HG02870 (cell line): ENCODE data around the gene GPC3.

Experiments used
- ATAC-seq: cut with Tn5 transposase; IDR thresholded peaks from one replicate; pipeline ENCODE4 v1.9.1; 2021; ENCODE audit warnings: mild to moderate bottlenecking, moderate library complexity; ENCODE audit not compliant: unreplicated experiment

GPC3 gene

DNA sequence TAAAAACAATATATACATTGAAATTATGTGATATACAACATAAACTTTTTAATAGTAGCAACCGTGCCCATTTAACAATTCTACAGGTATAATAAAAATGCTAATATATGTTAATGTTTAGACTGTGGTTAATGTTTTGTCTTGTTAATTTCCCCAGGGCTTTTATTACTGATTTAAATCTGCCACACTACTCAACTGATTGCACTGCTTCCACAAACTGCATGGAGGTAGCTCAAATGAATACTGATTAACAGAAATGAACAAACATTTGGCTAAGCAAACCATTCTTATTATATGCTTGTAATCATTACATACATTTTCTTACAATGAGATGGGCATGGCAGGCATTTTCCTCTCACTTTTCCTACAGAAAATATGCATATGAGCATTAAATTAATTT lies 275.9 kb downstream of the GPC3 start:
- no peak for ATAC-seq

GRCh38 chrX:133706890-133707289 lies 278.5 kb downstream of the GPC3 start:
- ATAC-seq = no peak

DNA sequence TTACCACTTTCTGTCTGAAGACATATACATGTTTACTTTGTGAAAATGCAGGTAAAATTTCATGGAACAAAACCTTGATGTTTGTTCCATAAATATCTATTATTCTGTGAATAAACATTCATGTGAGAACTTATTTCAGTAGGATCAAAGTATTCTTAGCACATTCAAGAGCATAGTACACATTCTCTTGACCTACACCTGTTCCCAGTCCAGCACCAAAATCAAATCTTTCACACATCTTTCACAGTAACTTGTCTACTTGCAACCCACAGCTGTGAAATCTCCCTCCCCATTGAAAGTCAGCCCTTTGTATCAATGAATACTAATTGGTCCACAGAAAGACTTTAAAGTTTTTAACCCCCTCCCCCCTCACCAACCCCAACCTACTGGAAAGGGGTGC lies 283.2 kb downstream of the GPC3 start:
- ATAC-seq = no peak

DNA sequence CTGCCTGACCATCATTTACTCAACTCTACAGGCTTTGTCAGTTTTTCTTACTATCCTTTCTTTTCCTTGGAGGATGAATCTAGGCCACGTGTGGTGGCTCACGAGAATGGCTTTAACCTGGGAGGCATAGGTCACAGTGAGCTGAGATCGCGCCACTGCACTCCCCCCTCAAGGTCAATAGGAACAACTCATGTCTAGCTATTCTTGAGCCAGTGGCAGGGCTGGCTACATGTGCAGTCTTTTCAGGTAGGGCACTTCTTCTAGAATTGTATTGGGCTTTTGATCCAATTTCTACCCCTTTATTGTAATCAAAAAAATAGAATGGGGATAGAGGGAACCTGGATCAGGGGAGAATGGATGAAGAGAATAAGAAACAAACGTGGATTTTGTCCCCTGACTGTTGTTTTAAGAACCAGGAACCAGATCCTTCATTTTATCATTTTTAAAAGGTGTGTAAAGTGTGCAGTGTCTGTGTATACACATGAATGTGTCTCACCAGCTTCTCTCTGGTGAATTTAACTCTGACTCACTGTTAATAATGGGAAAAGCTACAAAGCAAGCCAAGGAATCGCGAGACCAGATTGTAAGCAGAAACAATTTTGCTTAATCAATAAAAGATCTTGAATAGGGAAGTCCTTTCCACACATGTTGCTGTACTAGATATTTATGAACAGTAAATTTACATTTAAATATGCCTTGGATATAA lies 286.2 kb downstream of the GPC3 start:
- no peak for ATAC-seq

- no peak for ATAC-seq
Measured at GRCh38 chrX:133698298-133698697, 287.1 kb downstream of the GPC3 start.

- no peak for ATAC-seq
Measured at GRCh38 chrX:133697656-133698055, 287.7 kb downstream of the GPC3 start.

DNA sequence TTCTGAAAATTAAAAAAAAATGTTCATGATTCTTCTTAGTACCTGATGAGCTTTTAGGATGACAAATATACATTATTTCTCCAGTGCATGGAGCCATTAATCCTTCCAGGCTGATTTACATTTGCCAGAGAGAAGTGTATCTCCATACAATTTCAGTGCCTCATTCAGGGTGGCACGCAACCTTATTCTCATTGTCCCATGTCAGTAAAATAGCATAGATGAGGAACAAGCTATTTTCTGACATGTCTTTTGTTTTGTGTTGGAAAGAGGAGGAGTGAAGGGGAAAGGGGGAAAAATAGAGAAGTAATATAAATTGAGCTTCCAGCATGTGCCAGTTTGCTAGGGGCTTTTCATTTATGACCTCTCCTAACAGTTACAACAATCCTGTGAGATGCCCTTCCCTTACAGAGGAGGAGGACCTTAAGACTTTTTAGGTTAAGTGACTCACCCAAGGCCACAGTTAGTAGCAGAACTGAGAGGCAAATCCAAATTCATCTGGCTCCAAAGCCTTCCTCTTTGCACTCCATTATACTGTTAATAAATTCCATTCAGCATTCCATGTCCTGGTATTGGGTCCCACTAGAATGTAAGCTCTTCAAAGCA lies 295.3 kb downstream of the GPC3 start:
- no peak for ATAC-seq

GRCh38 chrX:133685822-133686221 lies 299.6 kb downstream of the GPC3 start:
- no peak for ATAC-seq

- ATAC-seq = no peak
Measured at GRCh38 chrX:133681897-133682296, 303.5 kb downstream of the GPC3 start.

DNA sequence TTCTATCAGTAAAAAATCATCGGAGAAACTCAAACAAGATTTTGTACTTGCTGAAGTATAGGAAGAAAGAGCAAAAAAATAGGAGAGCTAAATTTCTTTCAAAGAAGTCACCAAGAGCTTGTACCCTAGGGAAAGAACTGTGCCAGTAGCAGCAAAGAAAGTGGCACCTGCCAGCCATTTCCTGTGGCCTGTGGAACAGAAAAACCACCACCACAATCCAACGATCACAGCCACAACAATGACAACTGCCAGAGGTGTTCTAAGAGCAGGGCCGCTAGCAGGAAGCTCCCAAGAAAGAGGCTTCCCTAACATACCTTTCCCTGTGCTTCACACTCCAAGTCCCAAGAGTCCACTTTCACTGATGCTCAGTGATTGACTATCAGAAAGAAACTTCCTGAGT lies 304.0 kb downstream of the GPC3 start:
- ATAC-seq = no peak

DNA sequence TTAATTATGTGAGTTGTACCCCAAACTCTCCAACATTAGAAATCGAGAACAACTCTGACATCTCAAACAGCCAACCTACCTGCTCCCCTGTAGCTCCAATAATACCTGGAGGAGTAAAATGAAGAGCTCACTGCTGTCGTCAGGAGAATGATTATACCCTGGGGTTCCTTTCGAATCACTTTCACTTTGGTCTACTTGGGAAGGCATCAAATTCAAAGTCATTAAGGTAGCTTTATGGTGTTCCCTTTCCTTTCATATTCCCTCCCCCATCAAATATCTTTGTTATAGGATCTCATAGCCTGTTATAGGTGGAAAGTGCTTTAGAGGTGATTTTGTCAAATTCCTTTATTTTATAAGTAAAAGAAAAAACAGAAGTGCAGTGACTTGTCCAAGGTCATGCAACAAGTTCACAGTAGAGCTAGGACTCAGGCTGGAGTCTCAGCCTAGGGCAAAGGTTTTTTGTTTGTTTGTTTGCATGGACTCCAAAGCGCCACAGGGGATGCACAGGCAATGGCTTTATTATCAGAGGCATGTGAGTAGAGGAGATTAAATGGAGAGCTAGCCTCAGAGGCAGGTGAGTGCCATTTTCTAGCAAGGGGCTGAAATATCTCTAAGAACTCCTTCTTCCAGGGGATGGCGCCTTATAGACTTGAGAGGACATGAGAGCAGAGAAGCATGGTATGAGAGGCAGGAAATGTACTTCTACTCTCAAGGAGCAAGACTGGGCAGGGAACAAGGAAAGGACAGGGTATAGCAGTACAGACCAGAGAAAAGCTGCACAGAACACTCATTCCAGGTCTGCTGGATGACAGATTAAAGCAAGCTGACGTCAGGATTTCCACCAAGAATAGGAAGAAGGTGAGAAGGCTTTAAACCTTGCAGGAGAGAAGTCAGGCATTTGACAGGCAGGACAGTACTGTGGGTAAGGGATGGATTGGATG lies 308.0 kb downstream of the GPC3 start:
- ATAC-seq = no peak

GRCh38 chrX:133676344-133677122 lies 308.9 kb downstream of the GPC3 start:
- no peak for ATAC-seq

- ATAC-seq = no peak
Measured at GRCh38 chrX:133674726-133675470, 310.5 kb downstream of the GPC3 start.

DNA sequence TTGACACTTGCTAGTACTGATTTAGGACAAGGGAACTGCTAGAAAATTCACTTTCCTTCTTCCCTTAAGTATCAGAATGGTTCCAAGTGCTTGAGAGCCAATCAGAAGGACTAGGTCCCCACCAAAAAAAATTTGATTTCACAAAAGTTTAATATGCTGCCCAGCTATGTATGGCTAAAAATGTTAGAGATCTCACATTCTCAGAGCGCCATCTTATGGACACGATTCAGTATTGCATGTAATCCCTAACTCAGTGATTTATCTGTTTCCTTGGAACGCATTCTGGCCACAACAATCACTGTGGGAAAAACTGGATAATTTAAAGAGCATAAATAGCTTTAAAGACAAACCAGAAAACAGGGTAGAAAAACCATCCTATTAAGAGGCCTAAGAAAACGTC lies 315.0 kb downstream of the GPC3 start:
- ATAC-seq = no peak

DNA sequence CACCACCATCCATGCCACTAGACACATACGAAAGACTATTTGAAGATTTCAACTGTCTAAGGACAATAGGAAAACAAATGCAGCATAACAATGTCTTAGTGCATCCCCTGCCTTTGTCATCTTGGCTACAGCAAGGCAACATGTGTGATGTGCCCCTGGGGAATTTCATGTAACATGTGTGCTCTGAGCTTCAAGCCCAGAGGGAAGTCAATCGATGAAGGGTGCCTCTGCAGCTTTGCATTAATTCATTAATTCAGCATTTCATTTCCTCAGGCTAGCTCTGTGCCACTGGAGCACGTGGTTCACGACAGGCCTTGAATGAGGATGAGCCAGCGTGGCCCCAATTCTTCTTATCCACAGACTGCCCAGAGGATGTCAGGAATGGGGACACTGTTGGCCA lies 316.2 kb downstream of the GPC3 start:
- no peak for ATAC-seq

- no peak for ATAC-seq
Measured at GRCh38 chrX:133668225-133668931, 317.0 kb downstream of the GPC3 start.

- no peak for ATAC-seq
Measured at GRCh38 chrX:133666256-133666655, 319.1 kb downstream of the GPC3 start.

- no peak for ATAC-seq
Measured at GRCh38 chrX:133661962-133662839, 323.2 kb downstream of the GPC3 start.

DNA sequence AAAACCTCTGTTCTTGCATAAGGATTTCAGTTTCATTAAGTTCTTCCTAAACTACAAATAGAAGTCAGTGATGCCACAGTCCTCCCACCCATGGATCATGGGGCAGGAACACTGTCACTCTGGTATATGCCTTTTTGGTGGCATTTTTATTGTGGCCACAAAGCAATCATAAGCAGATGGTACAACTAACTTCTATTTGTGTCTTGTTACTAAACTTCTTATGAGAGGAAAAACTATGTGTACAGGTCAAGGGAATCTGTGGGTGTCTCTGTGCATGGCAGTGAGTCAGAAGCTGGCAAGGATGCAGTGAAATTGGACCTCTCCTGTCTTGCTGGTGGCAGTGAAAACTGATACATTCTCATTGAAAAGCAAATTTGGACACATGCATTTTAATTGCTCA lies 325.1 kb downstream of the GPC3 start:
- no peak for ATAC-seq
